PC-9 (cell line): ENCODE data around the gene S100A4. TPM values are rescaled to one million over a fixed set of nuclear protein-coding genes. Genes with fewer than 3 reads are reported as not detected.

Experiments used
- BruUV-seq: library from RNA; stranded (reverse); fragments of 400-500 nt; replicated peaks from 2 replicates; lab custom pipeline; 2021; lab: Mats Ljungman, UMichigan
- CTCF ChIA-PET: fragments of 300-600 bp; sonication (Branson Sonifier 250); formaldehyde crosslinking; loops from one replicate; lab custom pipeline; 2022; ENCODE audit warnings: antibody characterized with exemption; lab: Charles Lee
- POLR2A ChIA-PET: fragments of 300-600 bp; sonication (Branson Sonifier 250); formaldehyde crosslinking; loops from one replicate; lab custom pipeline; 2022; ENCODE audit warnings: antibody characterized with exemption; ENCODE audit not compliant: unreplicated experiment; lab: Charles Lee
- DNase-seq, 2 experiments: peaks; one replicate each; pipeline versions ENCODE4 v3.0.0 to v3.0.0-alpha.2; 2015 to 2022; ENCODE audit warnings: mixed read lengths in 1 of 2
- H2AFZ ChIP-seq: fragments of 200-600 bp; sonication (generic); 2 replicates; pipeline ENCODE4 v1.8.1; 2017; ENCODE audit warnings: antibody characterized with exemption
- H3F3A ChIP-seq: fragments of 200-600 bp; sonication (generic); 2 replicates; pipeline ENCODE4 v1.8.1; 2017; ENCODE audit warnings: antibody characterized with exemption, mild to moderate bottlenecking, low read depth; ENCODE audit not compliant: insufficient read depth
- H3K27ac ChIP-seq: fragments of 200-600 bp; sonication (generic); 2 replicates; pipeline ENCODE4 v1.6.1; 2016; ENCODE audit warnings: mixed run types
- H3K27me3 ChIP-seq: fragments of 200-600 bp; sonication (generic); 2 replicates; pipeline ENCODE4 v1.6.1; 2016; ENCODE audit warnings: low read depth, mixed run types; ENCODE audit not compliant: insufficient read depth
- H3K36me3 ChIP-seq: fragments of 200-600 bp; sonication (generic); 2 replicates; pipeline ENCODE4 v1.6.1; 2016; ENCODE audit warnings: low read depth, mixed run types
- H3K4me1 ChIP-seq: fragments of 200-600 bp; sonication (generic); replicated peaks from 2 replicates; pipeline ENCODE4 v1.6.1; 2016; ENCODE audit warnings: mixed run types; ENCODE audit not compliant: insufficient read depth
- H3K4me2 ChIP-seq: fragments of 200-600 bp; sonication (generic); 2 replicates; pipeline ENCODE4 v1.6.1; 2017; ENCODE audit warnings: mixed run types
- H3K4me3 ChIP-seq: fragments of 200-600 bp; sonication (generic); 2 replicates; pipeline ENCODE4 v1.6.1; 2016; ENCODE audit warnings: mixed run types
- H3K79me2 ChIP-seq: fragments of 200-600 bp; sonication (generic); 2 replicates; pipeline ENCODE4 v1.6.1; 2017; ENCODE audit warnings: low read depth, mixed run types
- H3K9me2 ChIP-seq: fragments of 200-600 bp; sonication (generic); 2 replicates; pipeline ENCODE4 v1.8.1; 2017; ENCODE audit warnings: mild to moderate bottlenecking; ENCODE audit not compliant: insufficient read depth
- H3K9me3 ChIP-seq: fragments of 200-600 bp; sonication (generic); 2 replicates; pipeline ENCODE4 v1.8.1; 2016; ENCODE audit warnings: low read depth; ENCODE audit not compliant: insufficient read depth
- H4K20me1 ChIP-seq: fragments of 200-600 bp; sonication (generic); 2 replicates; pipeline ENCODE4 v1.8.1; 2017; ENCODE audit not compliant: insufficient read depth
- CTCF ChIP-seq: fragments of 200-600 bp; sonication (generic); conservative IDR thresholded peaks from 2 replicates; pipeline ENCODE4 v1.6.1; 2017; ENCODE audit warnings: mixed run types, antibody characterized with exemption, mild to moderate bottlenecking, moderate library complexity
- EZH2 ChIP-seq: fragments of 200-600 bp; sonication (generic); IDR thresholded peaks from 2 replicates; pipeline ENCODE4 v1.8.0; 2017; ENCODE audit warnings: antibody characterized with exemption, low read depth
- intact Hi-C: fragments of 100-400 bp; cut with micrococcal nuclease; formaldehyde crosslinking; loops from one replicate; pipeline ENCODE4 v1.10.0; 2022; ENCODE audit not compliant: unreplicated experiment
- total RNA-seq: library from RNA; stranded (reverse); gene quantifications from 2 replicates; pipeline ENCODE4 v1.2.3, GENCODE V29; 2021

S100A4 gene
- total RNA-seq, 1 experiment from 2014 or later = 303 TPM

- Histone ChIP-seq H3K9me2 (no peaks in the 10 kb centered on the region), H3F3A (peaks cover 46% of the 10 kb centered on the region), H3K4me1 (peaks cover 59% of the 10 kb centered on the region), H3K9me3 (no peaks in the 10 kb centered on the region), H3K4me3 (no peak overlapping the region), H3K27ac (no peak overlapping the region), H3K4me2 (no peak overlapping the region), H2AFZ (no peak overlapping the region), H3K36me3 (no peaks in the 10 kb centered on the region), H3K27me3 (no peaks in the 10 kb centered on the region), H3K79me2 (no peaks in the 10 kb centered on the region), H4K20me1 (no peaks in the 10 kb centered on the region)
- CTCF ChIA-PET = interaction anchor here (2.9 kb wide), 1 partner anchor 58 kb away, joined by 10 read pairs; the partner anchor contains the start of gene S100A13
- DNase-seq = no peak
- POLR2A ChIA-PET = no interaction called here
- intact Hi-C loops = loop anchor here (2.0 to 10.0 kb wide), 4 partner anchors 217 to 613 kb away; partner anchors contain the start of genes CREB3L4, RAB13 and SLC39A1
- BruUV-seq = no TSS peak
- TF ChIP-seq CTCF = no peak
- TF ChIP-seq EZH2 = no peak
These were observed 23.9 kb upstream of the S100A4 start for GRCh38 chr1:153569465-153569864.

- Histone ChIP-seq H3K27ac (peak overlapping the region; percentile 97), H3K4me2 (peak overlapping the region; percentile 72), H3K9me2 (no peaks in the 10 kb centered on the region), H3K27me3 (no peaks in the 10 kb centered on the region), H3K4me1 (peaks cover 63% of the 10 kb centered on the region), H3F3A (peaks cover 40% of the 10 kb centered on the region), H4K20me1 (no peaks in the 10 kb centered on the region), H2AFZ (peak overlapping the region; percentile 76), H3K4me3 (peak overlapping the region; percentile 29; the same call in 1 of the 2 replicates), H3K36me3 (no peaks in the 10 kb centered on the region), H3K9me3 (no peaks in the 10 kb centered on the region), H3K79me2 (no peaks in the 10 kb centered on the region)
- DNase-seq = peak; percentile 85 to 94
- BruUV-seq = TSS peak; percentile 42
- ChIA-PET POLR2A (interaction anchor here (0.6 to 1.7 kb wide), 12 partner anchors 22 to 1403 kb away, joined by 3 to 12 read pairs (median 4); partner anchors contain the start of genes CHTOP, RPS27 and S100A6), CTCF (interaction anchor here (0.6 to 2.9 kb wide), 9 partner anchors 19 to 211 kb away, joined by 3 to 13 read pairs (median 10); partner anchors contain the start of genes S100A13, S100A5, S100A6 and S100A9)
- TF ChIP-seq CTCF = peak; percentile 98
- no peak for TF ChIP-seq EZH2
- intact Hi-C loops = loop anchor here (1.0 to 10.0 kb wide), 11 partner anchors 35 to 614 kb away; partner anchors contain the start of genes CHTOP, CREB3L4, RAB13 and SLC39A1
These were observed 22.9 kb upstream of the S100A4 start for GRCh38 chr1:153568367-153569099.

- POLR2A ChIA-PET = interaction anchor here (0.5 to 1.7 kb wide), 12 partner anchors 22 to 1404 kb away, joined by 3 to 12 read pairs (median 5); partner anchors contain the start of genes CHTOP and S100A6
- Histone ChIP-seq H3K4me1 (peaks cover 58% of the 10 kb centered on the region), H3K27ac (peak overlapping the region; percentile 97), H3K9me2 (no peaks in the 10 kb centered on the region), H3K4me3 (peak overlapping the region; percentile 29; the same call in 1 of the 2 replicates), H3K4me2 (peak overlapping the region; percentile 72), H3F3A (peaks cover 33% of the 10 kb centered on the region), H2AFZ (0 out of 2 replicates have a peak overlapping the region, but pooled peaks have one; percentile 45), H3K36me3 (no peaks in the 10 kb centered on the region), H3K79me2 (no peaks in the 10 kb centered on the region), H4K20me1 (no peaks in the 10 kb centered on the region), H3K9me3 (no peaks in the 10 kb centered on the region), H3K27me3 (no peaks in the 10 kb centered on the region)
- intact Hi-C loops = loop anchor here (1.0 to 10.0 kb wide), 12 partner anchors 19 to 615 kb away; partner anchors contain the start of genes CHTOP, CREB3L4, RAB13 and S100A3
- TF ChIP-seq EZH2 (no peak), CTCF (no peak)
- peak; percentile 71 to 90 for DNase-seq
- no TSS peak for BruUV-seq
- CTCF ChIA-PET = interaction anchor here (0.8 to 2.9 kb wide), 8 partner anchors 18 to 210 kb away, joined by 4 to 13 read pairs (median 10); partner anchors contain the start of genes S100A13, S100A5, S100A6 and S100A9
These were observed 22.2 kb upstream of the S100A4 start for GRCh38 chr1:153567621-153568366.
